ENCODE measurements around the gene SLC35B2.
A peak's percentile ranks its signal among the peaks of the same experiment; 100 is the strongest.

SLC35B2 gene

GRCh38 chr6:44286285-44286565 lies 28.9 kb upstream of the SLC35B2 start:
- no peak for DNase-seq (ENCODE audit: low spot score)

DNA sequence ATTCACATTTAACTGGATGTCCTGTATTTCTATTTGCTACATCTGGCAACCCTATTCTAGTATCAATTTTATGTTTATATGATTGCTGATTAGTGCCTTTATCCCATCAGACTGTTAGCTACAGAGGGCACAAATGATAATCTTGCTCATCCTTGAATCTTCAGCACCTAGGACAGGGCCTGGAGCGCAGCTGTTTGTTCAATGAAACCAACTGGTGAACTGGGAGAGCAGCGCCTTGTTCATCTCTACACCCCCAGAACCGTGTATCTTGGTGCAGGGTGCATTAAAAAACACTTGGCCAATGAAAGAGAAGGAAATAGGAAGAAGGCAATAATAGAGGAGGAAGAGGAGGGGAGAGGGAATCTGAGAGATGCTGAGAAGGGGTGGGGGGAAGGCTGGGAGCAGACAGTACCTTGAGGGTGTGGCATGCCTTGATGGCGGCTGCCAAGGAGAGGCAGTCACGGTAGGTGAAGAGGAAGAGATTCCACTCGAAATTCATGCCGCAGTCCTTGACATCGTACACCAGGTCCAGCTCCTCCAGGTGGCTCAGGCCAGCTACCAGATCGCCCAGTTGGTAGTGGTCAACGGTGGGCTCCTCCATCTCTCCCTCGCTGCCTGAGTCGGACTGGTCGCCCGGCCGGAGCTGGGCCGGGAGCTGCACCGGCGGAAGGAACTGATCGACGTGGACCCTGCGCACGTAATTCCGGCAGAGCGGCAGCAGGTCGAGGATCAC lies 28.4 kb upstream of the SLC35B2 start:
- DNase-seq (ENCODE audit: low spot score) = no peak

DNA sequence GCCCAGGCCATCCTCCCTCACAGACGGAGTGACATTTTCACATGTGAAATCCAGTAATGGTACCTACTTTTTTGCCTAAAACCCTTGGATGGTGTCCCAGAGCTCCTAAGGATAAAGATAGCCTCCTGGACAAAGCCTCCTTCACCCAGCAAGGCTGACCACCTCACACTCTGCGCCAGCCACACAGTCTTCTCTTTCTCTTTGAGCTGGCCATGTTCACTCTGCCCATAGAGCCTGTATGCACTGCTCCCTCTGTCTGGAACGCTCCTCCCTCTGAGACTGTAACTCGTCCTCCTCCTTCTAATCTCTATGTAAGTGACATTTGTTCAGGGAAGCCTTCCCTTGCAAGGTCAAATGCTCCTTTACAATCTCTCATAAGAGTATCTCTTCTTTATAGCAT lies 27.5 kb upstream of the SLC35B2 start:
- no peak for DNase-seq (ENCODE audit: low spot score)

- DNase-seq (ENCODE audit: low spot score) = no peak
Measured at GRCh38 chr6:44284121-44284520, 26.8 kb upstream of the SLC35B2 start.

- DNase-seq (ENCODE audit: low spot score) = no peak
Measured at GRCh38 chr6:44278774-44279697, 21.7 kb upstream of the SLC35B2 start.

GRCh38 chr6:44278315-44278714 lies 21.0 kb upstream of the SLC35B2 start:
- DNase-seq (ENCODE audit: low spot score) = no peak

DNA sequence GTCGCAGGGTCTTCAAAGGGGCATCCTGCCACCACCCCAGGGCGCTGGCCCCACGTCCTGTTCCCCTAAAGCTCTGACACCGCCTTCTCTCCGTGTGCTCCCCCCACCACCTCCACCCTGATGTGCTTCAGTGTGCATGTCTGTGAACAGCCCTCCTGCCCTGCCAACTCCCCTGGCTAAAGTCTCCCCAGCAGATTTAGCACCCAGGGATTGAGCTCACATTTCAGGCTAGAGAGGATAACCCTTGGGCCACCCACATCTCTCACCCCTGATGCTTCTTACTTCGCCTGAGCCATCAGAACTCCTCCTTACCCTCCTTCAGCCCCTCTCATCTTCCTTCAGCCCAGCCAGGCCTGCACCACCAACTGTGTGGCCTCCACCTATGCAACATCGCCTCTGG lies 20.4 kb upstream of the SLC35B2 start:
- DNase-seq (ENCODE audit: low spot score) = no peak

DNA sequence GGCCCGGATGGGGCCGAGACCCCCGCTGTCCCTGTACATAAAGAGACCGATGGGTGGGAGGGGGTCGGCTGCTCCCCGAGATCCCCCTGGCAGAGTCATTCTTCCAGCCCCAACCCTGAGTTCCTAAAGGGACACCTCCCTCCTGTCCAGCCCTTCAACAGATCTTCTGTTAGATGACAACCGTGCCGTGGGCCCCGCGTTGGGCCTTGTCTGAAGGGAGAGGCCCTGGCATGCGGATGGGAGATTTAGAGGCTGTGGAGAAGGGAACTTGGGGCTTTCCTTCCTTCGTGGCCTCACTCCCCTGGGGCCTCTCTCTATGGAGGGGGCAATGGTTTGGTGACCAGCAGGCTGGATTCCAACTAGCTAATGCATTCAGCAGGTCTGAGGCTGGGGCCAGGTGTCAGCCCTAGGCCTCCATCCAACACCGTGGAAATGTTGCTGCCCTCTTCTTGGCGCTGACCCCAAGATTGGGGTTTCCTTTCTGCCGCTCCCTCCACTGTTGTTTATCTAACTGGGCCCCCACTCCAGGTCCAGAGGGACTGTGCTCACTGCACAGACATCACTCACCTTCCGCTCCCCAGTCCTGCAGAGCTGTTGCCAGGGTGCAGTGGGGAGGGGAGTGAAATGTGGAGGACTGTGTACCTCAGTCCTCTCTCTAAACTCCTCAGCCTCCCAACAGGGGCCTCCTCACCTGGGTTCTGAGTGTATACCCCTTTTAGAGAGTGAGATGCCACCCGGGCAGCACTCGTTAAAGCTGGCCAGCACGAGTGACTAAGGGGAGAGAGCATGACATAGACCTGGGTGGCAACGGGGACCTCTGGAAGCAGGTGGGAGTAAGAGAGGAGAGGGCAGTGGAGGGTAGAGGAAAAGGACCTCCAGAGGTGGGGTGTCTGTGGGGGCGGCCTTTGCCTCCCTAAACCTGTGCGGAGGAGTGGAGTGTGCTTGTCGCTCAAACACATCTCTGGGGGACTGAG lies 19.6 kb upstream of the SLC35B2 start:
- DNase-seq (ENCODE audit: low spot score) = no peak

GRCh38 chr6:44275749-44276648 lies 18.7 kb upstream of the SLC35B2 start:
- no peak for DNase-seq (ENCODE audit: low spot score)

- no peak for DNase-seq (ENCODE audit: low spot score)
Measured at GRCh38 chr6:44275271-44275748, 18.0 kb upstream of the SLC35B2 start.

DNA sequence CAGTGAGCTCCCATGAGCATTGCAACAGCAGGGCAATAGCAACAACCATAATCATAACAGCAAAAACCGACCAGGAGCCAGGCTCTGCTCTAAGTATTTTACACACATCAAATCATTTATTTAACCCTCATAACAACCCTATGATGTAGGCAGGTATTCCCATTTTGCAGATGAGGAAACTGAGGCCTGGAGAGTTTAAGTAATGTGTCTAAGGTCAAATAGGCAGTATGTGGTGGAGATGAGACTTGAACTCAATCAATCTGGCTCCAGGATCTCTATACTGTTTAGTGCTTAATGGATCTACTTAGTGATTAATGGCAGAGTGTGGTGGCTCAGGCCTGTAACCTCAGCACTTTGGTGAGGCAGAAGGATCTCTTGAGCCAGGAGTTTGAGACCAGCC lies 16.3 kb upstream of the SLC35B2 start:
- DNase-seq (ENCODE audit: low spot score) = no peak

GRCh38 chr6:44272999-44273566 lies 15.8 kb upstream of the SLC35B2 start:
- DNase-seq (ENCODE audit: low spot score) = no peak

DNA sequence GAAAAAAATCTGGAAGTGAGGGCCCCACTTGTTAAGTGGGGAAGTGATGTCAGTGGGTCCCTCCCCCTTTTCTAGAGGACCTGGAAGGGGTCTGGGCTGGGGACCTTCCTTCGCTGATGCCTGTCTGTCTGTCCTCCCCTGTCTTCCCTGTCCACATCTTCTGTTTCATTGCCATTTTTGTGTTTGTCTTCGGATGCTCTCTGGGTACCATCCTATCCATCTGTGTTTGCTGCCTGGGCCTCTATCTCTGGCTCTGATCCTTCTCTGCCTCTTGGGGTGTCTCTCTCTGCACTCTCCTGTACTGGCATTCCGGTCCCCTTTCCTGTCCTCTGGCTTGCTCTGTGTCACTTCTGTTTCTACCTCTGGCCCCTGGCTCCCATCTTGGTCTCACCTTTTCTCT lies 15.2 kb upstream of the SLC35B2 start:
- no peak for DNase-seq (ENCODE audit: low spot score)

DNA sequence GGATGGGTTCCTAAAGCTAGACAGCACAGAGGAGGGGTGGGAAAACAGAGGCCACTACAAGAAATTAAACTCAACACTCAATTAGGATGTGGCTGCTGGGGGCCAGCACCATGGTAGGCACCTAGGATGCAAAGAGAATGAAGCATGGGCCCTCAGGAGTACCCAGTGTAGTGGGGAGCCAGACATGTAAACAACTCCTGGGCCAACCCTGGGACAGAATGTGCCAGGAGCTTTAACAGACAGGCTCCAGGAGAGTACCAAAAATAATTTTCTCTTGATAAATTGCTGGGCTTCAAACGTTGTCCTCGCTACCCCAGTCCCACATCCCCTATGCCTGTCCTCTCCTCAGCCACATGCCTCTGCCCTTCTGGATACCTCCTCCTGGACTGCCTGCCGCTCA lies 14.6 kb upstream of the SLC35B2 start:
- no peak for DNase-seq (ENCODE audit: low spot score)

DNA sequence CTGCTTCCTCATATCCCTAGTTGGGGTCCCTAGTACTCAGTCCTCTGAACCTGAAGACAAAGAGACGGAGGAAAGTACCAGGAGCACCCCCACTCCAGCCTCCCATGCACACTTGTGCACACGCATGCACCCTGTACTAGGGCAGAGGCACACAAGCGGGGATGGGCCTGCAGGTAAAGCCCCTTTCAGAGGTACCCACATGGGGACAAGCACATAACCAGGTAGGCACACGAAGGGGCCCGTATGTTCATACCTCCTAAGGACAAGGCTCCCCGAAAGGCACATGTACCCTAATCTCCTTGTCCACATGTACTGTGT lies 14.0 kb upstream of the SLC35B2 start:
- DNase-seq (ENCODE audit: low spot score) = no peak

DNA sequence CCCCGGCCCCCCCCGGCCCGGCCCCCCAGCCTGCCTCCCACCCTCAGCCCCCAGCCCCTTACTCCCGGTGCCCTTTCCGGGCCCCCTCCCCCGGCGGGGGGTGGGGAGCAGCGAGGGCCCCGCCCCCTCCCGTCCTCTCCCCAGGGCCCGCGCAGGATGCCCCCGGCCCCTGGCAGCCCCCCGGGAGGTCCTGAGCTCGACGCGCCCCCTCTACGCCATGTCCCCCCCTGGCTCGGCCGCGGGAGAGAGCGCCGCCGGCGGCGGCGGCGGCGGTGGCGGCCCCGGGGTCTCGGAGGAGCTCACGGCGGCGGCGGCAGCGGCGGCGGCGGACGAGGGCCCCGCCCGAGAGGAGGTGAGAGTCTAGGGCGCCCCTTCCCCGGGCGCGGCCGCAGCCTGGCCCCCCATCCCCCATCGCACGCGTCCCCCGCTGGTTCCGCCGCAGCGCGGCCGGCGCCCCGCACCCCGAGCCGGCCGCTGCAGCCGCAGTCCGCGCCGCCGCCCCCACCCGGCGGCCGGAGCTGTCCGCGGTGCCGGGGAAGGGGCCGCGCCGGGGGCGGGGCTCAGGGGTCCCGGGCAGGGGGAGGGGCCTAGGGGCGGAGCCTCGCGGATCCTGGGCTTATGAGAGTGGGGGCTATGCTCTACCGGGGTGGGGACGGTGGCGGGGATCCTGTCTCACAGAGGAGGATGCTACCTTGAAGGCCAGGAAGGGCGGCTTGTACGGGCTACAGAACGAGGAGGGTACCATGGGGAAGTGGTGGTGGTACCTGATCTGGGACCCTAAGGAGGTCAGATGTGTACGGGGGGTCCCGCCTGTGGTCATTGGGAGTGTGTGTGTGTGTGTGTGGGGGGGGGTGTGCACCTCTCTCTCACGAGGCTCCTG lies 13.4 kb upstream of the SLC35B2 start:
- peak; percentile 76 for DNase-seq (ENCODE audit: low spot score)

DNA sequence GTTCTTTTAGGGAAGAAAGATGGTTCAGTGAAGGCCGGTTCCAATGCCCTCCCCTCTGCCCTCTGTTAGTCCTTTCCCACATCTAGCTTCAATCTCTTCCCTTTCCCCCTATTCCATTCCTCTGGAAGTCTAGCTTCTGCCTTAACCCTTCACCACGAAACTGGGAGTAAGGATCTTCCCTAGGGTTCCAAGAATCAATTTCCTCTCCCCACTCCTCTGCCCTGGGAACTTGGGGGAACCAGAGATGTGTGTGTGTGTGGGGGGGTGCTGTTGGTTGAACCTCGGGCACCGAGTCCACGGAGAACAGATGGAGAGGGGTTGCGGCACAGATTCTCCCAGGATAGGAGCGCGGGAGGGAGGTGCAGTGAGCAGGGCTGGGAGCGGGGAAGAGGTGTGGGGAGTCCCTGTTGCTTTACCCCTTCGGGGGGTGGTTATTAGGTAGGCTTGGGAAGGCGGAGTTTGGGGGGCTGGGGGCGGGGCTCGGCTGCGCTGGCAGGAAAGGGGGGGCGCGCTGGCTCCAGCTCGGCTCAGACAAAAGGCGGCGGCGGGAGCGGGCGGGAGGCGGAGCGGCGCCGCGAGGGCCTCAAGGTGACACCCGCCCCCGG lies 12.7 kb upstream of the SLC35B2 start, which contains the start of gene TMEM151B:
TSS of gene TMEM151B (plus strand) at position 530 of the 605 bp plus-strand sequence. CDS start 293 bp downstream, outside the sequence.
- no peak for DNase-seq (ENCODE audit: low spot score)

DNA sequence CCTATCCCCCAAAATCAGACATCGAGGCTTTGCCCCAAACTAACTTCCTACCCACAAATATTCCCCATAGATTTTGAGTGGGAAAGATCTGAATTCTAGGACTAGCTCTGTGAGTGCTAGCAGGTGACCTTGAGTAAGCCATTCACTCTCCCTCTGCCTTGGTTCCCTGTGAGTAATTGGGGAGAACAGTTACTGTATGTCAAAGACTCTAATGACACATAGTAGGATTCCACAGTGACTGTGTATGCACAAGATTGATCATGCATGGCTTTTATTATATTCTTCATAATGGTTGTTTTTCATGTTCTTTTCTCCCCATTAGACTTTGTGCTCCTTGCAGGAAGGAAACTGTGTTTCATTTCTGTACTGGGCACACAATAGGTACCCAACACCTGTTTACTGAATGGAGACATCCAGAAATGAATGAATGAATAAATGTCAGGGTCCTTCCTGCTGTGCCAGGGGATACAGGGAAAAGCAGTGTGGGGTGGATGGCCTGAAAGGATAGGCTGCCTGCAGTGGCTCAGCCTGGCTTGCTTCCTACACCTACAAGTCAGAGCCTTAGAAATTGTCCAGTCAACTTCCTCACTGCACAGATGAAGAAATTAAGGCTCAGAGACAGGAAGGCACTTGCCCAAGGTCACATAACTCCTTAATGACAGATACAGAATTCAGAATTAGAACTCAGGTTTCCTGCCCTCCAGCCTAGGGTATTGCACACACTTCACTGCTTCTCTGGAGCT lies 12.0 kb upstream of the SLC35B2 start:
- peak; percentile 11 for DNase-seq (ENCODE audit: low spot score)
